Common myeloid progenitor, CD34-positive (primary cell): ENCODE measurements around the gene ALDH9A1.
"Not testable (repeated sequence)": the region's sequence is repeated elsewhere in the genome, so short reads cannot be mapped to it uniquely, and the experiment has no call there.

Source experiments
- CTCF ChIA-PET: fragments of 350-600 bp; sonication (Branson Sonifier 250); formaldehyde crosslinking; loops from one replicate; lab custom pipeline; 2021; ENCODE audit warnings: antibody characterized with exemption; lab: Charles Lee
- POLR2A ChIA-PET: fragments of 350-600 bp; sonication (Branson Sonifier 250); formaldehyde crosslinking; loops from one replicate; lab custom pipeline; 2021; ENCODE audit warnings: antibody characterized with exemption; lab: Charles Lee
- DNase-seq, 3 donors: peaks; one replicate each; pipeline versions ENCODE4 v3.0.0 to v3.0.0-alpha.2; 2013
- H3K27ac ChIP-seq, 2 experiments: 1 replicate in 1 of 2; 2 replicates in 1 of 2; pipeline ENCODE4 v1.7.0; 2013; ENCODE audit warnings: inconsistent platforms in 2 of 2, low read length in 2 of 2, mild to moderate bottlenecking in 2 of 2, low read depth in 1 of 2, moderate library complexity in 1 of 2; ENCODE audit not compliant: severe bottlenecking in 2 of 2, insufficient read depth in 1 of 2, poor library complexity in 1 of 2
- H3K27me3 ChIP-seq, 5 experiments: replicated peaks in 2 of 5; 1 replicate in 3 of 5; 2 replicates in 2 of 5; pipeline versions ENCODE4 v1.6.1 to v1.7.0; 2013; ENCODE audit warnings: low read length in 4 of 5, mild to moderate bottlenecking in 2 of 5, moderate library complexity in 2 of 5, inconsistent platforms in 1 of 5; ENCODE audit not compliant: insufficient read depth in 5 of 5, control insufficient read depth in 4 of 5
- H3K36me3 ChIP-seq, 4 experiments: 1 replicate in 2 of 4; 2 replicates in 2 of 4; pipeline versions ENCODE4 v1.6.1 to v1.7.0; 2013; ENCODE audit warnings: low read length in 3 of 4, control low read depth in 1 of 4, mild to moderate bottlenecking in 1 of 4; ENCODE audit not compliant: control insufficient read depth in 4 of 4, insufficient read depth in 4 of 4
- H3K4me1 ChIP-seq, 4 experiments: 1 replicate in 3 of 4; 2 replicates in 1 of 4; pipeline versions ENCODE4 v1.6.1 to v1.7.1; 2013; ENCODE audit warnings: low read length in 3 of 4, mild to moderate bottlenecking in 3 of 4, control low read depth in 1 of 4, inconsistent platforms in 1 of 4, moderate library complexity in 1 of 4; ENCODE audit not compliant: control insufficient read depth in 4 of 4, insufficient read depth in 4 of 4; ENCODE audit errors: control extremely low read depth in 1 of 4
- H3K4me3 ChIP-seq, 7 experiments: 1 replicate in 4 of 7; 2 replicates in 3 of 7; pipeline versions ENCODE4 v1.5.1 to v1.7.0; 2013; ENCODE audit warnings: mild to moderate bottlenecking in 7 of 7, low read length in 6 of 7, moderate library complexity in 6 of 7, inconsistent platforms in 2 of 7, low read depth in 2 of 7, control low read depth in 1 of 7; ENCODE audit not compliant: insufficient read depth in 4 of 7, control insufficient read depth in 1 of 7; ENCODE audit errors: extremely low read depth in 1 of 7
- H3K9me3 ChIP-seq, 5 experiments: 1 replicate in 4 of 5; 2 replicates in 1 of 5; pipeline versions ENCODE4 v1.6.1 to v1.7.1; 2013; ENCODE audit warnings: low read length in 4 of 5, mild to moderate bottlenecking in 2 of 5, inconsistent platforms in 1 of 5, low read depth in 1 of 5, moderate library complexity in 1 of 5; ENCODE audit not compliant: control insufficient read depth in 4 of 5, insufficient read depth in 2 of 5; ENCODE audit errors: control extremely low read depth in 1 of 5
- WGBS: methylation state at CpG from one replicate; pipeline ENCODE4 v1.1.5; 2013; ENCODE audit not compliant: insufficient coverage; 5-methylcytosine and 5-hydroxymethylcytosine counted together

ALDH9A1 gene

GRCh38 chr1:165707984-165708706 is 9.8 kb upstream of the ALDH9A1 start:
- CTCF ChIA-PET: interaction anchor here (0.7 kb wide), 1 partner anchor 14 kb away, joined by 4 read pairs; no protein-coding TSS in a partner anchor
- 98% methylated on average over 8 of the region's 11 CpGs for WGBS

GRCh38 chr1:165703648-165704047 is 5.3 kb upstream of the ALDH9A1 start:
- Histone ChIP-seq H3K27ac (no peak overlapping the region), H3K36me3 (no peaks in the 10 kb centered on the region), H3K4me3 (no peak overlapping the region), H3K9me3 (no peaks in the 10 kb centered on the region), H3K4me1 (peaks cover 0 to 8% (median 4%) of the 10 kb centered on the region in 4 experiments), H3K27me3 (no peaks in the 10 kb centered on the region)
- WGBS: 100% methylated on average over 2 of the region's 2 CpGs
- ChIA-PET CTCF (interaction anchor here (0.6 to 1.8 kb wide), 2 partner anchors 13 to 20 kb away, joined by 3 to 4 read pairs; no protein-coding TSS in a partner anchor), POLR2A (no interaction called here)
- DNase-seq: no peak

More at GRCh38 chr1:165707984-165708706, 9.8 kb upstream of the ALDH9A1 start:
- POLR2A ChIA-PET: no interaction called here
- H3K36me3 ChIP-seq: no peaks in the 10 kb centered on the region
- DNase-seq: no peak
- no peak overlapping the region for H3K27ac ChIP-seq
- H3K4me1 ChIP-seq: no peaks in the 10 kb centered on the region
- H3K4me3 ChIP-seq: no peak overlapping the region
- no peaks in the 10 kb centered on the region for H3K9me3 ChIP-seq
- H3K27me3 ChIP-seq: peaks cover 0 to 3% (median 0%) of the 10 kb centered on the region in 5 experiments

DNA sequence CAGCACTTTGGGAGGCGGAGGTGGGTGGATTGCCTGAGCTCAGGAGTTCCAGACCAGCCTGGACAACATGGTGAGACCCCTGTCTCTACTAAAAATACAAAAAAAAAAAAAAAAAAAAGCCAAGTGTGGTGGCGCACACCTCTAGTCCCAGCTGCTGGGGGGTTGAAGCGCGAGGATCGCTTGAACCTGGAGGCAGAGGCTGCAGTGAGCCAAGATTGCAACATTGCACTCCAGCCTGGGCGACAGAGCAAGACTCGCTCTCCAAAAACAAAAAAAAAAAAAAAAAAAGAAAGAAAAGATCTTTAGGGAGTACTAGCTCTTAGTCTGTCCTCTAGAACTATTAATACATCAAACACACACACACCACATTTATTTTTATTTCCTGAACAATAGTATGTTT is 3.6 kb upstream of the ALDH9A1 start:
- POLR2A ChIA-PET, H3K27ac ChIP-seq, H3K9me3 ChIP-seq, H3K36me3 ChIP-seq, H3K4me3 ChIP-seq, DNase-seq, H3K27me3 ChIP-seq: not testable (repeated sequence)
- no CpG with 5 or more reads among the region's 7 CpGs for WGBS
- CTCF ChIA-PET: interaction anchor here (0.6 to 1.6 kb wide), 3 partner anchors 10 to 16 kb away, joined by 3 to 5 read pairs (median 4); no protein-coding TSS in a partner anchor
- H3K4me1 ChIP-seq: peaks cover 6 to 18% (median 12%) of the 10 kb centered on the region in 4 experiments

- Histone ChIP-seq H3K4me1 (peaks cover 10 to 30% (median 22%) of the 10 kb centered on the region in 4 experiments), H3K27me3 (no peaks in the 10 kb centered on the region), H3K9me3 (no peaks in the 10 kb centered on the region), H3K4me3 (peak overlapping the region in 1 of 7 experiments; percentile 92), H3K36me3 (no peaks in the 10 kb centered on the region), H3K27ac (no peak overlapping the region)
- ChIA-PET CTCF (interaction anchor here (0.9 to 2.2 kb wide), 2 partner anchors 38 to 100 kb away, joined by 3 to 7 read pairs; no protein-coding TSS in a partner anchor), POLR2A (no interaction called here)
- DNase-seq: peak in 2 of 3 donors; percentile 17 to 36
- no CpG with 5 or more reads among the region's 3 CpGs for WGBS
These were observed 1.2 kb upstream of the ALDH9A1 start for GRCh38 chr1:165699577-165699976.

GRCh38 chr1:165698761-165699052 is 345 bp upstream of the ALDH9A1 start:
- DNase-seq: no peak
- no peaks in the 10 kb centered on the region for H3K27me3 ChIP-seq
- H3K4me3 ChIP-seq: peak overlapping the region in 6 of 7 experiments; percentile 87 to 98 (median 92)
- peaks cover 10 to 30% (median 22%) of the 10 kb centered on the region in 4 experiments for H3K4me1 ChIP-seq
- peaks cover 0 to 2% (median under 1%) of the 10 kb centered on the region in 4 experiments for H3K36me3 ChIP-seq
- no peaks in the 10 kb centered on the region for H3K9me3 ChIP-seq
- 0% methylated on average over 2 of the region's 7 CpGs for WGBS
- POLR2A ChIA-PET: interaction anchor here (0.6 kb wide), 1 partner anchor 152 kb away, joined by 3 read pairs; no protein-coding TSS in a partner anchor
- CTCF ChIA-PET: interaction anchor here (2.2 kb wide), 2 partner anchors 13 to 99 kb away, joined by 7 to 11 read pairs; no protein-coding TSS in a partner anchor
- H3K27ac ChIP-seq: peak overlapping the region; percentile 9 to 87

DNA sequence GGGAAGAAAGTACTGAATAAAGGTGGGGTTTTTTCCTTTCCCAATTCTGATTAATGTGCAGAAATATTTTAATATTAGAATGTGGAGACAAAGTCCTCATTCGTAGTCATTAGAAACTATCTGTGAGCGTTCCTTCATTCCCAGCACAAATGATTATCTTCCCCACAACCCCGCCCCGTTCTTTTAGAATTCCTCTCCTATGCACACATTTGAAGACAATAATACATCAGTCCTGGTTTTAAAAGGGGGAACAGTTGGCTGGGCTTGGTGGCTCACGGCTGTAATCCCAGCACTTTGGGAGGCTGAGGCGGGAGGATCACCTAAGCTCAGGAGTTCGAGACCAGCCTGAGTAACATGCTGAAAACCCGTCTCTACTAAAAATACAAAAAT is 876 bp downstream of the ALDH9A1 start:
- Histone ChIP-seq H3K4me3 (peak overlapping the region in 6 of 7 experiments; percentile 87 to 98 (median 92)), H3K27me3 (no peaks in the 10 kb centered on the region), H3K27ac (peak overlapping the region in 1 of 2 experiments; percentile 87), H3K36me3 (peaks cover 0 to 2% (median under 1%) of the 10 kb centered on the region in 4 experiments), H3K4me1 (peaks cover 10 to 30% (median 22%) of the 10 kb centered on the region in 4 experiments), H3K9me3 (no peaks in the 10 kb centered on the region)
- CTCF ChIA-PET: interaction anchor here (0.7 to 2.2 kb wide), 10 partner anchors 11 to 227 kb away, joined by 3 to 11 read pairs (median 4); partner anchors contain the start of gene TMCO1
- POLR2A ChIA-PET: interaction anchor here (0.7 to 0.9 kb wide), 2 partner anchors 72 to 99 kb away, joined by 3 to 4 read pairs; partner anchors contain the start of gene TMCO1
- DNase-seq: no peak
- whole genome bisulfite sequencing: no CpG with 5 or more reads among the region's 8 CpGs
